ENCODE measurements around the gene PRUNE2. TPM values are rescaled to one million over a fixed set of nuclear protein-coding genes. Genes with fewer than 3 reads are reported as not detected.

Gene PRUNE2
- total RNA-seq, 4 donors from 2014 or later, result 4.0 to 20.7 (median 14.2) TPM

DNA sequence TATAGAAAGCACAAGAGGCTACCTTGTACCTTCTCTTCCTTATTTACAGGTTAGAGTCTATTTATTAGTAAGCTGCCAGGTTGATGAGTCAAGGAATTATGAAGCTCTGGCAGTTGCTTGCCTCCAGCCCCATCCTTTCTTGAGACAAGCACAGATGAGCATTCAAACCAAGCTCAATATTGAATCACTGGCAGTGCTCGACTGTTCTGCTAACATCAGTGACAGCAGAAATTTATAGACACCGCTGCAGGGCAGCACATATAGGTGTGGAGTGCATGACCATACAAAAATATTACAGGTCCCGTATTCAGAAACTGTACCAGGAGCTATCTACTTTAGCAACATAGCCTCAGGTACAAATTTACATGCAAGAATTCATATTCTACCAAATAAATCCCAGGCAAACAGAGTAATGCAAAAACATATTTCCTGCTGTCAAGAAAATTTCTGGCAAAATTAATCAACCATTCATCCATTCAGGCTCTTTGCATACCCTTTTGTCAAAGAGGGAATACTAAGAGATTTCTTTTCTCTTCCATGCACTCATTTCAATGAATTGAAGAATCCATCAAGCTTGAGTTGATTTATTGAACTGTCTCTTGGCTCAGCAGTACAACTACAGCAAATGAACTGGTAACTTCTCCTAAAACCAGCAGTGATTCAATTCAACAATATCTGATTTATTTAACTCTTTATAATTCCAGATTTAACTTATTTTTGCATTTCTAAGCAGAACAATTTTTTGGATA is 168.6 kb downstream of the PRUNE2 start:
- no peak for TF ChIP-seq CTCF (IDR thresholded peaks at IDR 0.05; ENCODE audit: low read depth)

- no peak for TF ChIP-seq CTCF (IDR thresholded peaks at IDR 0.05; ENCODE audit: low read depth)
Observed at GRCh38 chr9:76734716-76735115, 171.2 kb downstream of the PRUNE2 start.

DNA sequence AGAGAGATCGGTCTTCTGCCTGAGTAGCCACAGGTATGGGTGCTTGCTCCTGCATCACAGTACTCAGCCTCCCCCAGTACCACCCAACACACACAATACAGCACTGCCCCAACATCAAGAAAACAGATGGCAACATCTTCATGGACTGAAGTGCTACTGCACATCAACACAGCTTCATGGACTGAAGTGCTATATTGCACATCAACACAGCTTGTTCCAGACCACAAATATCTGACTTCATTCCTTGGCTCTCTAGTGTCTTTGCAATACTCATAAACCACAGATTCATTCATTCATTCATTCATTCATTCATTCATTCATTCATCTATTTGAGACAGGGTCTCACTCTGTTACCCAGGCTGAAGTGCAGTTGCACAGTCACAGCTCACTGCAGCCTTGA is 172.8 kb downstream of the PRUNE2 start:
- no peak for TF ChIP-seq CTCF (IDR thresholded peaks at IDR 0.05; ENCODE audit: low read depth)

GRCh38 chr9:76732341-76732958 is 173.5 kb downstream of the PRUNE2 start:
- no peak for TF ChIP-seq CTCF (IDR thresholded peaks at IDR 0.05; ENCODE audit: low read depth)

DNA sequence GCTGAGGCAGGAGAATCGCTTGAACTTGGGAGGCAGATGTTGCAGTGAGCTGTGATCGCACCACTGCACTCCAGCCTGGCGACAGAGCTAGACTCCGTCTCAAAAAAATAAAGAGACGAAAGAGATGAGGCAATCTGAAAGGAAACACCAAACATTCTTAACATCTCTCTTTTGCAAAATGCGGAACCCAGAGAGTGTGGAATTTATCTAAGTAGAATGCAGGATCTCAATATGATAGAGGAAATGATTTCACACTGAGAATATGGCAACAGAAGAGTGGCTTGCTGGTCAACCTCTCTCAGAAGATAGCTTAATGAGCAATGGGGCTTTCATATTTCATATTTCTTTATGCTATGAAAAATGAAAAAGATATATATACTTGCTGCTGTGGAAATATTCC is 175.1 kb downstream of the PRUNE2 start:
- no peak for TF ChIP-seq CTCF (IDR thresholded peaks at IDR 0.05; ENCODE audit: low read depth)

- TF ChIP-seq CTCF (IDR thresholded peaks at IDR 0.05; ENCODE audit: low read depth), result no peak
Observed at GRCh38 chr9:76729980-76730737, 175.8 kb downstream of the PRUNE2 start.

GRCh38 chr9:76729116-76729515 is 176.8 kb downstream of the PRUNE2 start:
- TF ChIP-seq CTCF (IDR thresholded peaks at IDR 0.05; ENCODE audit: low read depth), result no peak

Measured in subcutaneous adipose tissue (tissue), 4 donors.